HS-27A (cell line): ENCODE data around the gene HSPG2.
"Not testable (repeated sequence)": the region's sequence is repeated elsewhere in the genome, so short reads cannot be mapped to it uniquely, and the experiment has no call there.

Experiments used
- DNase-seq: peaks from one replicate; pipeline ENCODE4 v3.0.0-alpha.2; 2012; ENCODE audit warnings: low read depth, missing footprints

The HSPG2 gene

GRCh38 chr1:21937034-21937371 is at the start of gene HSPG2:
TSS of gene HSPG2 (minus strand) at chr1:21937310. CDS start at chr1:21937217, 93 bp downstream.
- DNase-seq, result no peak

- DNase-seq, result not testable (repeated sequence)
These were observed 49.3 kb upstream of the HSPG2 start for GRCh38 chr1:21986386-21986785.

- DNase-seq, result not testable (repeated sequence)
These were observed 48.8 kb upstream of the HSPG2 start for GRCh38 chr1:21985893-21986292.

GRCh38 chr1:21983539-21983938 is 46.4 kb upstream of the HSPG2 start:
- DNase-seq, result not testable (repeated sequence)

GRCh38 chr1:21982122-21982521 is 45.0 kb upstream of the HSPG2 start:
- DNase-seq, result not testable (repeated sequence)

GRCh38 chr1:21981253-21981652 is 44.1 kb upstream of the HSPG2 start:
- DNase-seq, result not testable (repeated sequence)

- DNase-seq, result not testable (repeated sequence)
These were observed 43.6 kb upstream of the HSPG2 start for GRCh38 chr1:21980515-21981220.

- DNase-seq, result not testable (repeated sequence)
These were observed 41.1 kb upstream of the HSPG2 start for GRCh38 chr1:21978209-21978608.

- DNase-seq, result not testable (repeated sequence)
These were observed 39.7 kb upstream of the HSPG2 start, which contains the start of gene CELA3B for GRCh38 chr1:21976703-21977239. TSS of gene CELA3B (plus strand) at chr1:21977022. CDS start at chr1:21977040, 18 bp downstream.

GRCh38 chr1:21975296-21975695 is 38.2 kb upstream of the HSPG2 start:
- not testable (repeated sequence) for DNase-seq

- not testable (repeated sequence) for DNase-seq
These were observed 37.6 kb upstream of the HSPG2 start for GRCh38 chr1:21974699-21975098.

GRCh38 chr1:21973948-21974347 is 36.8 kb upstream of the HSPG2 start:
- DNase-seq, result not testable (repeated sequence)

GRCh38 chr1:21972973-21973441 is 35.9 kb upstream of the HSPG2 start:
- not testable (repeated sequence) for DNase-seq

- DNase-seq, result not testable (repeated sequence)
These were observed 33.4 kb upstream of the HSPG2 start for GRCh38 chr1:21970523-21970922.

- not testable (repeated sequence) for DNase-seq
These were observed 32.0 kb upstream of the HSPG2 start for GRCh38 chr1:21969066-21969465.

GRCh38 chr1:21967216-21967615 is 30.1 kb upstream of the HSPG2 start:
- DNase-seq, result not testable (repeated sequence)

GRCh38 chr1:21966247-21967000 is 29.3 kb upstream of the HSPG2 start:
- no peak for DNase-seq

- DNase-seq, result peak; percentile 62
These were observed 26.5 kb upstream of the HSPG2 start for GRCh38 chr1:21963477-21964217.

GRCh38 chr1:21961799-21962198 is 24.7 kb upstream of the HSPG2 start:
- no peak for DNase-seq

- no peak for DNase-seq
These were observed 24.2 kb upstream of the HSPG2 start for GRCh38 chr1:21961337-21961736.

GRCh38 chr1:21956720-21957552 is 19.8 kb upstream of the HSPG2 start:
- no peak for DNase-seq
